HEK293 (cell line): ENCODE data around the gene KIZ.
A peak's percentile ranks its signal among the peaks of the same experiment; 100 is the strongest.

Source experiments
- FEZF1 ChIP-seq: fragments of 450-650 bp; formaldehyde crosslinking; IDR thresholded peaks from 2 replicates; pipeline ENCODE4 v1.5.1; 2016; ENCODE audit warnings: missing biosample characterization, missing genetic modification characterization
- GLI2 ChIP-seq: fragments of 450-650 bp; formaldehyde crosslinking; IDR thresholded peaks from 2 replicates; pipeline ENCODE4; 2017; ENCODE audit warnings: missing biosample characterization, missing genetic modification characterization, low read depth, borderline replicate concordance
- HOXD13 ChIP-seq: sonication (generic); formaldehyde crosslinking; IDR thresholded peaks from 2 replicates; pipeline ENCODE4 v1.8.0; 2022; ENCODE audit warnings: missing genetic modification reagents, borderline replicate concordance
- IKZF3 ChIP-seq: fragments of 450-650 bp; IDR thresholded peaks from 2 replicates; pipeline ENCODE4 v1.5.0; 2018; ENCODE audit warnings: missing biosample characterization, mild to moderate bottlenecking, missing genetic modification characterization, moderate library complexity
- OSR2 ChIP-seq: fragments of 450-650 bp; formaldehyde crosslinking; IDR thresholded peaks from 2 replicates; pipeline ENCODE4 v1.5.1; 2016; ENCODE audit warnings: missing biosample characterization, missing genetic modification characterization
- RBAK ChIP-seq: fragments of 450-650 bp; formaldehyde crosslinking; IDR thresholded peaks from 2 replicates; pipeline ENCODE4 v1.5.1; 2016; ENCODE audit warnings: missing biosample characterization, missing genetic modification characterization
- SCRT1 ChIP-seq: fragments of 450-650 bp; formaldehyde crosslinking; IDR thresholded peaks from 2 replicates; pipeline ENCODE4 v1.5.1; 2016; ENCODE audit warnings: missing biosample characterization, missing genetic modification characterization, borderline replicate concordance
- WT1 ChIP-seq: fragments of 450-650 bp; formaldehyde crosslinking; IDR thresholded peaks from 2 replicates; pipeline ENCODE4 v1.5.1; 2016; ENCODE audit warnings: missing biosample characterization, missing genetic modification characterization
- ZBTB1 ChIP-seq: fragments of 450-650 bp; formaldehyde crosslinking; IDR thresholded peaks from 2 replicates; pipeline ENCODE4 v1.5.1; 2016; ENCODE audit warnings: missing biosample characterization, missing genetic modification characterization
- ZBTB20 ChIP-seq: fragments of 450-650 bp; formaldehyde crosslinking; IDR thresholded peaks from 2 replicates; pipeline ENCODE4 v1.5.1; 2016; ENCODE audit warnings: missing biosample characterization, missing genetic modification characterization
- ZBTB49 ChIP-seq: fragments of 450-650 bp; formaldehyde crosslinking; IDR thresholded peaks from 2 replicates; pipeline ENCODE4 v1.5.1; 2016; ENCODE audit warnings: missing biosample characterization, missing genetic modification characterization, low read depth
- ZNF112 ChIP-seq: fragments of 450-650 bp; formaldehyde crosslinking; IDR thresholded peaks from 2 replicates; pipeline ENCODE4 v1.5.0; 2017; ENCODE audit warnings: missing biosample characterization, missing genetic modification characterization
- ZNF114 ChIP-seq: fragments of 450-650 bp; formaldehyde crosslinking; IDR thresholded peaks from 2 replicates; pipeline ENCODE4 v1.5.0; 2017; ENCODE audit warnings: missing biosample characterization, missing genetic modification characterization
- ZNF146 ChIP-seq: fragments of 450-650 bp; formaldehyde crosslinking; IDR thresholded peaks from 2 replicates; pipeline ENCODE4 v1.5.1; 2016; ENCODE audit warnings: missing biosample characterization, missing genetic modification characterization
- ZNF175 ChIP-seq: fragments of 450-650 bp; formaldehyde crosslinking; IDR thresholded peaks from 2 replicates; pipeline ENCODE4 v1.5.1; 2016; ENCODE audit warnings: missing biosample characterization, missing genetic modification characterization
- ZNF239 ChIP-seq: fragments of 450-650 bp; formaldehyde crosslinking; IDR thresholded peaks from 2 replicates; pipeline ENCODE4 v1.5.1; 2016; ENCODE audit warnings: missing biosample characterization, missing genetic modification characterization
- ZNF24 ChIP-seq: fragments of 450-650 bp; formaldehyde crosslinking; IDR thresholded peaks from 2 replicates; pipeline ENCODE4 v1.5.1; 2016; ENCODE audit warnings: missing biosample characterization, missing genetic modification characterization
- ZNF248 ChIP-seq: fragments of 450-650 bp; formaldehyde crosslinking; IDR thresholded peaks from 2 replicates; pipeline ENCODE4 v1.5.1; 2017; ENCODE audit warnings: missing biosample characterization, missing genetic modification characterization
- ZNF280D ChIP-seq: fragments of 450-650 bp; formaldehyde crosslinking; IDR thresholded peaks from 2 replicates; pipeline ENCODE4 v1.5.1; 2016; ENCODE audit warnings: missing biosample characterization, missing genetic modification characterization
- ZNF391 ChIP-seq: fragments of 450-650 bp; formaldehyde crosslinking; IDR thresholded peaks from 2 replicates; pipeline ENCODE4 v1.5.1; 2016; ENCODE audit warnings: low read depth, missing biosample characterization, missing genetic modification characterization, borderline replicate concordance
- ZNF433 ChIP-seq: fragments of 450-650 bp; formaldehyde crosslinking; IDR thresholded peaks from 2 replicates; pipeline ENCODE4 v1.5.1; 2016; ENCODE audit warnings: missing biosample characterization, missing genetic modification characterization, low read depth
- ZNF501 ChIP-seq: fragments of 450-650 bp; formaldehyde crosslinking; IDR thresholded peaks from 2 replicates; pipeline ENCODE4 v1.5.1; 2016; ENCODE audit warnings: missing biosample characterization, missing genetic modification characterization
- ZNF645 ChIP-seq: fragments of 450-650 bp; formaldehyde crosslinking; IDR thresholded peaks from 2 replicates; pipeline ENCODE4; 2016; ENCODE audit warnings: missing biosample characterization, missing genetic modification characterization
- ZNF76 ChIP-seq: fragments of 450-650 bp; formaldehyde crosslinking; IDR thresholded peaks from 2 replicates; pipeline ENCODE4; 2016; ENCODE audit warnings: low read depth, missing biosample characterization, missing genetic modification characterization, borderline replicate concordance
- ZNF843 ChIP-seq: fragments of 450-650 bp; formaldehyde crosslinking; IDR thresholded peaks from 2 replicates; pipeline ENCODE4 v1.5.1; 2016; ENCODE audit warnings: missing biosample characterization, missing genetic modification characterization
- TF ChIP-seq, protein P1 (sequence below): fragments of 450-650 bp; formaldehyde crosslinking; IDR thresholded peaks from 2 replicates; pipeline ENCODE4 v1.5.1; 2016; ENCODE audit warnings: missing biosample characterization, missing genetic modification characterization
- TF ChIP-seq, protein P2 (sequence below): fragments of 450-650 bp; formaldehyde crosslinking; IDR thresholded peaks from 2 replicates; pipeline ENCODE4 v1.5.1; 2016; ENCODE audit warnings: missing biosample characterization, missing genetic modification characterization
- TF ChIP-seq, protein P3 (sequence below): fragments of 450-650 bp; formaldehyde crosslinking; IDR thresholded peaks from 2 replicates; pipeline ENCODE4 v1.5.1; 2016; ENCODE audit warnings: missing biosample characterization, missing genetic modification characterization
- TF ChIP-seq, protein P4 (sequence below): fragments of 450-650 bp; formaldehyde crosslinking; IDR thresholded peaks from 2 replicates; pipeline ENCODE4 v1.5.1; 2016; ENCODE audit warnings: missing biosample characterization, missing genetic modification characterization

KIZ gene

DNA sequence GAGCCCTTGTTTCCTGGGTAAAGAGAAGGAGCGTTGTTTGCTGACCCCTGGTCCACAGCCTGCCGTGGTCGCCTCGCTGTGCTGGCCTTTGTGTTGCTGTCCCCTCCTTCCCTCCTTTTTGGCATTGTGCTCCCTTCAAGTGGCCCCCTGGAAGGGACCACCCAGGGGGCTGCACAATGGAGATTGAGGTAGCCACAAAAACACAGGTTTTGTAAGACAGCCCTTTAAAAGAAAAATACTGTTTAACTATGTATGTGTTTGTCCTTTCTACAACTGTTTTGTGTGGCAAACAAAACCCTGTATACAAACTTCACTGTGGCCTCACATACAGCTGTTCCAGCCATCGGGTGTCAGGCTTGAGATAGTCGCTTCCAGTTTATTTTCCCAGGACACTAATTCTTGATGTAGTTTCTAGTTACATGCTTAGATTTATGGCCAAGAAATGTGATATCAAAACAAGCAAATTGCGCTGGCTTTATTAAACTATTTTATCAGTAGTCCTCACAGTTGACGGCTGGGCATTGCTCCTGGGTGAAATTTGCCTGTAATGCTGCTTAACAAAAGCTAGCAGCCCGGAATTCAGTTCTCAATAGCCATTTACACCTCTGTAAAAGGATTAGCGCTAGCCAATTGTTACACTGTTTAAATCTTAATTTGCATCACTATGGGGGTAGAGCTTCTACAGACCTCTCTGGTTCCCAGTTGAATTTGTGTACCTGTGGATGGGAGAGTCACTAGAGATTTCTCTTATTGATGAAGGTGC lies 64.1 kb downstream of the KIZ start (continued):
- TF ChIP-seq, protein P1, sequence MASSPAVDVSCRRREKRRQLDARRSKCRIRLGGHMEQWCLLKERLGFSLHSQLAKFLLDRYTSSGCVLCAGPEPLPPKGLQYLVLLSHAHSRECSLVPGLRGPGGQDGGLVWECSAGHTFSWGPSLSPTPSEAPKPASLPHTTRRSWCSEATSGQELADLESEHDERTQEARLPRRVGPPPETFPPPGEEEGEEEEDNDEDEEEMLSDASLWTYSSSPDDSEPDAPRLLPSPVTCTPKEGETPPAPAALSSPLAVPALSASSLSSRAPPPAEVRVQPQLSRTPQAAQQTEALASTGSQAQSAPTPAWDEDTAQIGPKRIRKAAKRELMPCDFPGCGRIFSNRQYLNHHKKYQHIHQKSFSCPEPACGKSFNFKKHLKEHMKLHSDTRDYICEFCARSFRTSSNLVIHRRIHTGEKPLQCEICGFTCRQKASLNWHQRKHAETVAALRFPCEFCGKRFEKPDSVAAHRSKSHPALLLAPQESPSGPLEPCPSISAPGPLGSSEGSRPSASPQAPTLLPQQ (tag by site-specific recombination), result peak; percentile 7; the same call in 1 of the 2 replicates
- TF ChIP-seq ZBTB20 (tag by site-specific recombination) (no peak), ZNF391 (no peak), ZNF843 (tag by site-specific recombination) (peak; percentile 74), ZBTB1 (no peak), ZNF24 (no peak), FEZF1 (peak; percentile 86), WT1 (tag by site-specific recombination) (peak; percentile 67), ZNF239 (tag by site-specific recombination) (no peak), ZNF146 (no peak), ZNF501 (no peak), ZNF645 (tag by site-specific recombination) (no peak), ZNF114 (tag by site-specific recombination) (no peak), ZNF175 (no peak), OSR2 (tag by site-specific recombination) (peak; percentile 89), RBAK (no peak), GLI2 (tag by site-specific recombination) (peak; percentile 46; the same call in 1 of the 2 replicates), ZBTB49 (tag by site-specific recombination) (no peak), HOXD13 (CRISPR knock-in tag) (no peak), ZNF76 (tag by site-specific recombination) (no peak), ZNF433 (tag by site-specific recombination) (no peak), ZNF112 (tag by site-specific recombination) (no peak), IKZF3 (peak; percentile 28; the same call in 1 of the 2 replicates), ZNF280D (tag by site-specific recombination) (no peak), ZNF248 (tag by site-specific recombination) (no peak), SCRT1 (tag by site-specific recombination) (peak; percentile 50; the same call in 1 of the 2 replicates)
- TF ChIP-seq, protein P2, sequence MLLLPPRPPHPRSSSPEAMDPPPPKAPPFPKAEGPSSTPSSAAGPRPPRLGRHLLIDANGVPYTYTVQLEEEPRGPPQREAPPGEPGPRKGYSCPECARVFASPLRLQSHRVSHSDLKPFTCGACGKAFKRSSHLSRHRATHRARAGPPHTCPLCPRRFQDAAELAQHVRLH, result 0 out of 2 replicates have a peak, but pooled peaks have one; percentile 11
- TF ChIP-seq, protein P3, sequence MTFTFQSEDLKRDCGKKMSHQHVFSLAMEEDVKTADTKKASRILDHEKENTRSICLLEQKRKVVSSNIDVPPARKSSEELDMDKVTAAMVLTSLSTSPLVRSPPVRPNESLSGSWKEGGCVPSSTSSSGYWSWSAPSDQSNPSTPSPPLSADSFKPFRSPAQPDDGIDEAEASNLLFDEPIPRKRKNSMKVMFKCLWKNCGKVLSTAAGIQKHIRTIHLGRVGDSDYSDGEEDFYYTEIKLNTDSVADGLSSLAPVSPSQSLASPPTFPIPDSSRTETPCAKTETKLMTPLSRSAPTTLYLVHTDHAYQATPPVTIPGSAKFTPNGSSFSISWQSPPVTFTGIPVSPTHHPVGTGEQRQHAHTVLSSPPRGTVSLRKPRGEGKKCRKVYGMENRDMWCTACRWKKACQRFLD, result no peak
- TF ChIP-seq, protein P4, sequence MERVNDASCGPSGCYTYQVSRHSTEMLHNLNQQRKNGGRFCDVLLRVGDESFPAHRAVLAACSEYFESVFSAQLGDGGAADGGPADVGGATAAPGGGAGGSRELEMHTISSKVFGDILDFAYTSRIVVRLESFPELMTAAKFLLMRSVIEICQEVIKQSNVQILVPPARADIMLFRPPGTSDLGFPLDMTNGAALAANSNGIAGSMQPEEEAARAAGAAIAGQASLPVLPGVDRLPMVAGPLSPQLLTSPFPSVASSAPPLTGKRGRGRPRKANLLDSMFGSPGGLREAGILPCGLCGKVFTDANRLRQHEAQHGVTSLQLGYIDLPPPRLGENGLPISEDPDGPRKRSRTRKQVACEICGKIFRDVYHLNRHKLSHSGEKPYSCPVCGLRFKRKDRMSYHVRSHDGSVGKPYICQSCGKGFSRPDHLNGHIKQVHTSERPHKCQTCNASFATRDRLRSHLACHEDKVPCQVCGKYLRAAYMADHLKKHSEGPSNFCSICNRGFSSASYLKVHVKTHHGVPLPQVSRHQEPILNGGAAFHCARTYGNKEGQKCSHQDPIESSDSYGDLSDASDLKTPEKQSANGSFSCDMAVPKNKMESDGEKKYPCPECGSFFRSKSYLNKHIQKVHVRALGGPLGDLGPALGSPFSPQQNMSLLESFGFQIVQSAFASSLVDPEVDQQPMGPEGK, result no peak
